ENCODE data around the gene NLK. TPM values are rescaled to one million over a fixed set of nuclear protein-coding genes. Genes with fewer than 3 reads are reported as not detected.
"Not testable (repeated sequence)": the region's sequence is repeated elsewhere in the genome, so short reads cannot be mapped to it uniquely, and the experiment has no call there.

The NLK gene
- total RNA-seq, 1 experiment from 2014 or later = 28.0 TPM

GRCh38 chr17:28074010-28074409 is 31.5 kb downstream of the NLK start:
- intact Hi-C loops (cut with micrococcal nuclease; ENCODE audit: unreplicated experiment) = loop anchor here (10.0 kb wide), 1 partner anchor 79 kb away; no protein-coding TSS in a partner anchor
- DNase-seq (ENCODE audit: low read depth, low spot score) (no peak), ATAC-seq (no peak)
- Histone ChIP-seq H3K27me3 (ENCODE audit: control insufficient read depth, insufficient read depth, low read length) (no peaks in the 10 kb centered on the region), H3K9me3 (ENCODE audit: control insufficient read depth, insufficient read depth, low read depth, low read length) (no peaks in the 10 kb centered on the region), H3K27ac (ENCODE audit: low read length) (no peak overlapping the region), H3K4me3 (ENCODE audit: low read depth in 2 of 2, low read length in 2 of 2) (no peak overlapping the region), H3K36me3 (ENCODE audit: control insufficient read depth, insufficient read depth, low read length) (no peaks in the 10 kb centered on the region), H3K4me1 (ENCODE audit: control insufficient read depth, insufficient read depth, low read length) (0 out of 2 replicates have a peak, but pooled peaks cover 5% of the 10 kb centered on the region)
- ChIA-PET CTCF (no interaction called here), POLR2A (no interaction called here)
- no TSS peak for BruUV-seq (replicated peaks)
- in situ Hi-C loops (cut with HindIII; ENCODE audit: low pct_unique_long_range_greater_than_20kb, low sequenced_read_pairs) = no loop called here
- TF ChIP-seq CTCF (IDR thresholded peaks at IDR 0.05) (no peak), POLR2AphosphoS5 (IDR thresholded peaks at IDR 0.05; ENCODE audit: low read depth, low read length) (no peak), SIN3A (IDR thresholded peaks at IDR 0.05; ENCODE audit: borderline replicate concordance, insufficient read depth, low read depth, low read length) (no peak), TCF7L2 (IDR thresholded peaks at IDR 0.05; ENCODE audit: low read depth, low read length) (no peak)

GRCh38 chr17:28076144-28076543 is 33.7 kb downstream of the NLK start:
- DNase-seq (ENCODE audit: low read depth, low spot score) (no peak), ATAC-seq (no peak)
- BruUV-seq (replicated peaks) = no TSS peak
- no peaks in the 10 kb centered on the region for H3K9me3 ChIP-seq (ENCODE audit: control insufficient read depth, insufficient read depth, low read depth, low read length)
- TF ChIP-seq REST (IDR thresholded peaks at IDR 0.05; ENCODE audit: insufficient read depth in 1 of 2, low read depth in 2 of 2, low read length in 1 of 2) = no peak
- no peaks in the 10 kb centered on the region for H3K27me3 ChIP-seq (ENCODE audit: control insufficient read depth, insufficient read depth, low read length)
- CTCF ChIA-PET = no interaction called here
- no peaks in the 10 kb centered on the region for H3K36me3 ChIP-seq (ENCODE audit: control insufficient read depth, insufficient read depth, low read length)
- POLR2A ChIA-PET = interaction anchor here (0.6 kb wide), 1 partner anchor 61 kb away, joined by 13 read pairs; no protein-coding TSS in a partner anchor
- no peak overlapping the region for H3K4me3 ChIP-seq (ENCODE audit: low read depth in 2 of 2, low read length in 2 of 2)
- in situ Hi-C loops (cut with HindIII; ENCODE audit: low pct_unique_long_range_greater_than_20kb, low sequenced_read_pairs) (no loop called here), intact Hi-C loops (cut with micrococcal nuclease; ENCODE audit: unreplicated experiment) (loop anchor here (10.0 kb wide), 1 partner anchor 81 kb away; no protein-coding TSS in a partner anchor)
- no peak overlapping the region for H3K27ac ChIP-seq (ENCODE audit: low read length)
- H3K4me1 ChIP-seq (ENCODE audit: control insufficient read depth, insufficient read depth, low read length) = 0 out of 2 replicates have a peak, but pooled peaks cover 5% of the 10 kb centered on the region

- H3K36me3 ChIP-seq (ENCODE audit: control insufficient read depth, insufficient read depth, low read length); BruUV-seq (replicated peaks); H3K4me3 ChIP-seq (ENCODE audit: low read depth in 2 of 2, low read length in 2 of 2); POLR2A ChIA-PET; H3K9me3 ChIP-seq (ENCODE audit: control insufficient read depth, insufficient read depth, low read depth, low read length); in situ Hi-C loops (cut with HindIII; ENCODE audit: low pct_unique_long_range_greater_than_20kb, low sequenced_read_pairs); H3K27ac ChIP-seq (ENCODE audit: low read length); ATAC-seq; DNase-seq (ENCODE audit: low read depth, low spot score); CTCF ChIA-PET; H3K27me3 ChIP-seq (ENCODE audit: control insufficient read depth, insufficient read depth, low read length); H3K4me1 ChIP-seq (ENCODE audit: control insufficient read depth, insufficient read depth, low read length): not testable (repeated sequence)
- intact Hi-C loops (cut with micrococcal nuclease; ENCODE audit: unreplicated experiment) = loop anchor here (10.0 kb wide), 1 partner anchor 82 kb away; no protein-coding TSS in a partner anchor
Observed at GRCh38 chr17:28077140-28077539, 34.7 kb downstream of the NLK start.
